ENCODE measurements around the gene PDIK1L.

Gene PDIK1L

DNA sequence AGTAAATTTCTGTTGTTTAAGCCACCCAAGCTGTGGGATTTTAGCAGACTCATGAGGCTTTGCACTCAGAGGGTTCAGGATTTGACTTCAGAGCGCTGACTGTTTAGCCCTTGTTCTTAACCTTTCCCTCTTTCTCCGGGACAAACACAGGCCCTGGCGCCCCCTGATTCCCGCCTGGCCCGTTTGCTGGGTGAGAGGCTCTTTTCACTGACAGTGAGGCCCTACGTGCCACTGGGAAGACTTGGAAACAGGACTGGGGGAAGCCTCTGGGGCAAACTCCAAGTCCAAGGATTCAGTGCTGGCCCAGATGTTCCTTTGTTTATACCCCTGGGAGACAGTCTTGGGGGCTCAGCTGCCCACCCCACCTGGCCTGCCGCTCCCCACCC is 32.5 kb upstream of the PDIK1L start:
- TF ChIP-seq POLR2AphosphoS5 (IDR thresholded peaks at IDR 0.05; ENCODE audit: low read depth, low read length): no peak
- TF ChIP-seq TAF1 (IDR thresholded peaks at IDR 0.05; ENCODE audit: borderline replicate concordance, insufficient read depth, low read length): no peak
- TF ChIP-seq FOXP2 (optimal IDR thresholded peaks at IDR 0.05; ENCODE audit: borderline replicate concordance, extremely low read depth, extremely low read length, insufficient read depth): no peak
- no peak for TF ChIP-seq SIN3A (IDR thresholded peaks at IDR 0.05; ENCODE audit: borderline replicate concordance, insufficient read depth, low read length)
- TF ChIP-seq, protein P1, sequence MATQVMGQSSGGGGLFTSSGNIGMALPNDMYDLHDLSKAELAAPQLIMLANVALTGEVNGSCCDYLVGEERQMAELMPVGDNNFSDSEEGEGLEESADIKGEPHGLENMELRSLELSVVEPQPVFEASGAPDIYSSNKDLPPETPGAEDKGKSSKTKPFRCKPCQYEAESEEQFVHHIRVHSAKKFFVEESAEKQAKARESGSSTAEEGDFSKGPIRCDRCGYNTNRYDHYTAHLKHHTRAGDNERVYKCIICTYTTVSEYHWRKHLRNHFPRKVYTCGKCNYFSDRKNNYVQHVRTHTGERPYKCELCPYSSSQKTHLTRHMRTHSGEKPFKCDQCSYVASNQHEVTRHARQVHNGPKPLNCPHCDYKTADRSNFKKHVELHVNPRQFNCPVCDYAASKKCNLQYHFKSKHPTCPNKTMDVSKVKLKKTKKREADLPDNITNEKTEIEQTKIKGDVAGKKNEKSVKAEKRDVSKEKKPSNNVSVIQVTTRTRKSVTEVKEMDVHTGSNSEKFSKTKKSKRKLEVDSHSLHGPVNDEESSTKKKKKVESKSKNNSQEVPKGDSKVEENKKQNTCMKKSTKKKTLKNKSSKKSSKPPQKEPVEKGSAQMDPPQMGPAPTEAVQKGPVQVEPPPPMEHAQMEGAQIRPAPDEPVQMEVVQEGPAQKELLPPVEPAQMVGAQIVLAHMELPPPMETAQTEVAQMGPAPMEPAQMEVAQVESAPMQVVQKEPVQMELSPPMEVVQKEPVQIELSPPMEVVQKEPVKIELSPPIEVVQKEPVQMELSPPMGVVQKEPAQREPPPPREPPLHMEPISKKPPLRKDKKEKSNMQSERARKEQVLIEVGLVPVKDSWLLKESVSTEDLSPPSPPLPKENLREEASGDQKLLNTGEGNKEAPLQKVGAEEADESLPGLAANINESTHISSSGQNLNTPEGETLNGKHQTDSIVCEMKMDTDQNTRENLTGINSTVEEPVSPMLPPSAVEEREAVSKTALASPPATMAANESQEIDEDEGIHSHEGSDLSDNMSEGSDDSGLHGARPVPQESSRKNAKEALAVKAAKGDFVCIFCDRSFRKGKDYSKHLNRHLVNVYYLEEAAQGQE (IDR thresholded peaks at IDR 0.05; ENCODE audit: insufficient read depth in 1 of 2, low read depth in 2 of 2, low read length in 2 of 2): no peak

DNA sequence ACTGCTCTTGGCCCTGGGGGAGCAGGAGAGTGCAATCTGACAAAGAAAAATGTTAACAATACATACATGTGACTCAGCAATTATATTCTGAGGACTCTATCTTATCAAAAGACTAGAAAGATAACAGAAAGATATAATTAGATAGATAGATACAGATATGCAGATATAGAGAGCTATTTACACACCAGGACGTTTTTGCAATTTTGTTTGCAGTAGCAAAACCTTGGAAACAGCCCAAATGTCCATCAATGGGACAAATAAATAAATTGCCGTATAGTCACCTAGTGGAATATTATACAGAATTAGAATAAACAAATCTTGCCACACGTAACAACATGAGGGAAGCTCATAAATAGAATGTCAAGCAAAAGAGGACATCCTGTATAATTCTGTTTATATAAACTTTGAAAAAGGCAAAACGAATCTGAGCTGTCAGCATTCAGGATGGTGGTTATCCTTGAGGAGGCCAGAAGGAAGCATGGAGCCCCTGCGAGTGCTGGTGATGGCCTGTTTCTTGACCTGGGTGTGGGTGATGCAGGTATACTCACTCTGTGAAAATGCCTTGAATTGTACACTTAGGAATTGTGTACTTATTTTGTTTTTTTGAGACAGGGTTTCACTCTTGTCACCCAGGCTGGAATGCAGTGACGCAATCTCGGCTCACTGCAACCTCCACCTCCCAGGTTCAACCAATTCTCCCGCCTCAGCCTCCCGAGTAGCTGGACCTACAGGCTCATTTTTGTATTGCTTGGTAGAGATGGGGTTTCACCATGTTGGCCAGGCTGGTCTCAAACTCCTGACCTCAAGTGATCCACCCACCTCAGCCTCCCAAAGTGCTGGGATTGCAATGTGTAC is 31.4 kb upstream of the PDIK1L start:
- TF ChIP-seq, protein P1 (IDR thresholded peaks at IDR 0.05; ENCODE audit: insufficient read depth in 1 of 2, low read depth in 2 of 2, low read length in 2 of 2): no peak
- no peak for TF ChIP-seq FOXP2 (optimal IDR thresholded peaks at IDR 0.05; ENCODE audit: borderline replicate concordance, extremely low read depth, extremely low read length, insufficient read depth)
- no peak for TF ChIP-seq SIN3A (IDR thresholded peaks at IDR 0.05; ENCODE audit: borderline replicate concordance, insufficient read depth, low read length)
- TF ChIP-seq POLR2AphosphoS5 (IDR thresholded peaks at IDR 0.05; ENCODE audit: low read depth, low read length): no peak
- no peak for TF ChIP-seq TAF1 (IDR thresholded peaks at IDR 0.05; ENCODE audit: borderline replicate concordance, insufficient read depth, low read length)

DNA sequence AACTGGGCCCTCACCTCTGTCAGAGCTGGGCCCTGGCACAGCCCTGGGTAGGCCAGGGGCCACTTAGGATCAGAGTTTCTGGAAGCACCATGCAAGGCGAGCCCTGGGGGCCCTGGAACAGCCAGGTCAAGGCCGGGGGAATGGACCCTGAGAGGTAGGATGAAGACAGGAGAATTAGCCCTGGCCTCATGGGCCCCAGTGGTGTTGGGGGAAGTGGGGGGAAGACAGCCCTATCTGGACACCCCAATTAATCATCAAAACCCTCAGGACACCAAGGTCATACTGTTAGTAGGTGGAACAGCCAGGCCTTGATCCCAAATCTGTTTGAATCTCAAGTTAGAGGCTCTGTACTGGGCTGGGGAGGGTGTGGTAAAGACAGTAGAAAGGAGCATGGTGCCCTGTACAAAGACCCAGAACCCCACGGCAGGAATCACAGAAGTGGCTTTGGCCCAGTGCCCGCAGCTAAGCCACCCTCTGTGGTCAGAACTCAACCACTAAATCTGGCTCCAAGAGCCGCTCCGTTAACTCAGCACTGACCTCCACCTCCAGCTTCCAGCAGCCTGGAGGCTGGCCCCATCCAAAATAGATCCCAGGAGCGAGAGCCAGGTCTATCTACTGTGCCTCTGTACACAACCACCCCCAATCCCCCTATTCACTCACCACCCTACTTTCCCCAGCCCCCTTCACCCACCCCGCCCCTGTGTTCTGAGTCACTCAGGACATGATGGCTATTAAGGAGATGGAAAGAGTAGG is 30.2 kb upstream of the PDIK1L start:
- TF ChIP-seq POLR2AphosphoS5 (IDR thresholded peaks at IDR 0.05; ENCODE audit: low read depth, low read length) (no peak), FOXP2 (optimal IDR thresholded peaks at IDR 0.05; ENCODE audit: borderline replicate concordance, extremely low read depth, extremely low read length, insufficient read depth) (no peak), SIN3A (IDR thresholded peaks at IDR 0.05; ENCODE audit: borderline replicate concordance, insufficient read depth, low read length) (no peak), TAF1 (IDR thresholded peaks at IDR 0.05; ENCODE audit: borderline replicate concordance, insufficient read depth, low read length) (no peak)
- TF ChIP-seq, protein P1 (IDR thresholded peaks at IDR 0.05; ENCODE audit: insufficient read depth in 1 of 2, low read depth in 2 of 2, low read length in 2 of 2): no peak

DNA sequence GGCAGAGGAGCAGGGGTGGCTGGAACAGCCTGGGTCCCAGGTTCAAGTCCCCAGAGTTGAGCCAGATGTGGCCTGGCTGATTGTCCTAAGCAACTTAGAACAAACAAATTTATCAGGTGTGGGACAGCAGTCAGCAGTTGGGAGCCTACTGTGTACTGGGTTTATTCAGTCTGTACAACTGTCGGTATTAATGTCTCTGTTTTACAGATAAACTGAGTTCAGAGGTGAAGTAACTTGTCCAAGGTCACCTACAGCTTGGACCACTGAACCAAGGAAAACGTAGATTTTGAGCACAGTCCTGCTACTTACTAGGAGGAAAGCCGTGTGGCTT is 29.6 kb upstream of the PDIK1L start:
- no peak for TF ChIP-seq TAF1 (IDR thresholded peaks at IDR 0.05; ENCODE audit: borderline replicate concordance, insufficient read depth, low read length)

DNA sequence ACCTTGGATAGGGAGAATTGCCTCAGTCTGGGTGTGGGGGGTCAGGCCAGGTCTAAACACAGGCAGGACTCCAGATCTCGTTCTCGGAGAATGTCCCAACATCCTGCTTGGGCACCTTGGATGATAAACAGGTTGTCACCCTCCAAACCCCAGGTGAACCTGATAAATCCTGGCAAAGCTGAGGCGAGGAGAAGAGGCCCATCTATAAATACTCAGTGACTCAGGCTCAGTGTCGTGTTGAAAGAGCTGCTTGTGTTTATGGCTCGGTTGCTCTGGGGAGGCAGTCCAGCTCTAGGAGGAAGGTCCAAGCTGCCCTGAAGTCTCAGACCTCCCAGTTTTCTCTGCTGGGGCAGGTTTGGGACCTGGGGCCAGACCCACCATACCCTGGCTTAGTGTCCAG is 28.4 kb upstream of the PDIK1L start:
- TF ChIP-seq, protein P1 (IDR thresholded peaks at IDR 0.05; ENCODE audit: insufficient read depth in 1 of 2, low read depth in 2 of 2, low read length in 2 of 2): no peak
- no peak for TF ChIP-seq SIN3A (IDR thresholded peaks at IDR 0.05; ENCODE audit: borderline replicate concordance, insufficient read depth, low read length)
- no peak for TF ChIP-seq TAF1 (IDR thresholded peaks at IDR 0.05; ENCODE audit: borderline replicate concordance, insufficient read depth, low read length)
- no peak for TF ChIP-seq FOXP2 (optimal IDR thresholded peaks at IDR 0.05; ENCODE audit: borderline replicate concordance, extremely low read depth, extremely low read length, insufficient read depth)
